Omental fat pad (tissue), 4 donors: ENCODE data around the gene HAGH. TPM values are rescaled to one million over a fixed set of nuclear protein-coding genes. Genes with fewer than 3 reads are reported as not detected.
A peak's percentile ranks its signal among the peaks of the same experiment; 100 is the strongest.

ENCODE experiments used
- ATAC-seq: fragments of 150-250 bp; one replicate; pipeline ENCODE4 v1.9.1; 2016; ENCODE audit warnings: mild to moderate bottlenecking, moderate library complexity; ENCODE audit not compliant: low FRiP score
- DNase-seq: peaks from one replicate; pipeline ENCODE4 v3.0.0-alpha.2; 2019; ENCODE audit warnings: low spot score
- CTCF ChIP-seq, 3 donors: fragments of 450-650 bp; IDR thresholded peaks; one replicate each; pipeline ENCODE4 v1.5.1; 2016 to 2017; ENCODE audit warnings: antibody characterized with exemption in 3 of 3, mild to moderate bottlenecking in 3 of 3, moderate library complexity in 2 of 3
- total RNA-seq, 4 donors: library from RNA; depleted of rRNA; stranded (reverse); fragments of >200 nt; gene quantifications; one replicate each; pipeline ENCODE4 v1.1.0, GENCODE V29; 2016

HAGH gene
- total RNA-seq, 4 donors from 2014 or later = 69.8 to 130 (median 81.5) TPM

GRCh38 chr16:1863681-1864460, 37.2 kb upstream of the HAGH start:
- peak in 1 of 3 donors; percentile 24 for TF ChIP-seq CTCF (IDR thresholded peaks at IDR 0.05)
- ATAC-seq (no peak), DNase-seq (no peak)

GRCh38 chr16:1862394-1862793, 35.8 kb upstream of the HAGH start:
- ATAC-seq = no peak
- TF ChIP-seq CTCF (IDR thresholded peaks at IDR 0.05) = no peak

GRCh38 chr16:1861730-1862129, 35.1 kb upstream of the HAGH start:
- DNase-seq (no peak), ATAC-seq (no peak)
- TF ChIP-seq CTCF (IDR thresholded peaks at IDR 0.05) = no peak

More at GRCh38 chr16:1862394-1862793, 35.8 kb upstream of the HAGH start:
- no peak for DNase-seq

- no peak for DNase-seq
These were observed 33.0 kb upstream of the HAGH start for GRCh38 chr16:1859650-1860049.

GRCh38 chr16:1858189-1858865, 31.7 kb upstream of the HAGH start:
- TF ChIP-seq CTCF (IDR thresholded peaks at IDR 0.05) = no peak
- ATAC-seq (peak; percentile 62), DNase-seq (no peak)

More at GRCh38 chr16:1859650-1860049, 33.0 kb upstream of the HAGH start:
- ATAC-seq = peak; percentile 58
- TF ChIP-seq CTCF (IDR thresholded peaks at IDR 0.05) = no peak

- DNase-seq = no peak
- ATAC-seq = no peak
- TF ChIP-seq CTCF (IDR thresholded peaks at IDR 0.05) = no peak
These were observed 30.9 kb upstream of the HAGH start for GRCh38 chr16:1857433-1858097.
